ENCODE results near the gene GRM2.

DNA sequence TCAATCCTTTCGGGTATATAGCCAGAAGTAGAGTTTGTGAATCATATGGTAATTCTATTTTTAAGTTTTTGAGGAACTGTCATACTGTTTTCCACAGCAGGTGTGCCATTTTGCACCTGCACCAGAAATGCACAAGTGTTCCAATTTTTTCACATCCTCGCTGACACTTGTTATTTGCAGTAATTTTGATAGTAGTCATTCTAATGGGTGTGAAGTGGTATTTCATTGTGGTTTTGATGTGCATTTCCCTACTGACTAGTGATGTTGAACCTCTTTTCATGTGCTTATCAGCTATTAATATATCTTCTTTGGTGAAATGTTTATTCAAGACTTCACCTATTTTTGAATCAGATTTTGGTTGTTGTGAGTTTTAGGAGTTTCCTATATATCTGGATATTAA, 29.1 kb downstream of the GRM2 start:
- no peak for TF ChIP-seq CTCF (IDR thresholded peaks at IDR 0.05)
- TF ChIP-seq EP300 (IDR thresholded peaks at IDR 0.05) = no peak

All from suprapubic skin (tissue), 3 donors.